ENCODE results near the gene CMSS1. TPM values are rescaled to one million over a fixed set of nuclear protein-coding genes. Genes with fewer than 3 reads are reported as not detected.

Gene CMSS1
- total RNA-seq, 1 experiment from 2014 or later: 70.6 TPM

GRCh38 chr3:100046986-100047385 is 229.3 kb downstream of the CMSS1 start:
- peaks cover 23% of the 10 kb centered on the region for H3K4me1 Mint-ChIP-seq
- POLR2A ChIA-PET: no interaction called here

More at GRCh38 chr3:100046986-100047385, 229.3 kb downstream of the CMSS1 start:
- DNase-seq (ENCODE audit: low spot score) (no peak), ATAC-seq (no peak)
- Mint-ChIP-seq H3K27ac (no peak overlapping the region), H3K36me3 (no peaks in the 10 kb centered on the region), H3K4me3 (no peak overlapping the region), H3K9me3 (no peaks in the 10 kb centered on the region), H3K27me3 (ENCODE audit: low read depth) (no peaks in the 10 kb centered on the region)
- TF ChIP-seq ZNF281 (CRISPR knock-in tag; IDR thresholded peaks at IDR 0.05): no peak
- TF ChIP-seq, protein P1, sequence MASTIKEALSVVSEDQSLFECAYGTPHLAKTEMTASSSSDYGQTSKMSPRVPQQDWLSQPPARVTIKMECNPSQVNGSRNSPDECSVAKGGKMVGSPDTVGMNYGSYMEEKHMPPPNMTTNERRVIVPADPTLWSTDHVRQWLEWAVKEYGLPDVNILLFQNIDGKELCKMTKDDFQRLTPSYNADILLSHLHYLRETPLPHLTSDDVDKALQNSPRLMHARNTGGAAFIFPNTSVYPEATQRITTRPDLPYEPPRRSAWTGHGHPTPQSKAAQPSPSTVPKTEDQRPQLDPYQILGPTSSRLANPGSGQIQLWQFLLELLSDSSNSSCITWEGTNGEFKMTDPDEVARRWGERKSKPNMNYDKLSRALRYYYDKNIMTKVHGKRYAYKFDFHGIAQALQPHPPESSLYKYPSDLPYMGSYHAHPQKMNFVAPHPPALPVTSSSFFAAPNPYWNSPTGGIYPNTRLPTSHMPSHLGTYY (CRISPR knock-in tag; IDR thresholded peaks at IDR 0.05): no peak
- TF ChIP-seq SMAD3 (CRISPR knock-in tag; IDR thresholded peaks at IDR 0.05; ENCODE audit: borderline replicate concordance): no peak
- no peak for TF ChIP-seq CBFB (CRISPR knock-in tag; IDR thresholded peaks at IDR 0.05; ENCODE audit: low read depth)
- no peak for TF ChIP-seq ESRRA (CRISPR knock-in tag; IDR thresholded peaks at IDR 0.05; ENCODE audit: borderline replicate concordance)
- TF ChIP-seq, protein P2, sequence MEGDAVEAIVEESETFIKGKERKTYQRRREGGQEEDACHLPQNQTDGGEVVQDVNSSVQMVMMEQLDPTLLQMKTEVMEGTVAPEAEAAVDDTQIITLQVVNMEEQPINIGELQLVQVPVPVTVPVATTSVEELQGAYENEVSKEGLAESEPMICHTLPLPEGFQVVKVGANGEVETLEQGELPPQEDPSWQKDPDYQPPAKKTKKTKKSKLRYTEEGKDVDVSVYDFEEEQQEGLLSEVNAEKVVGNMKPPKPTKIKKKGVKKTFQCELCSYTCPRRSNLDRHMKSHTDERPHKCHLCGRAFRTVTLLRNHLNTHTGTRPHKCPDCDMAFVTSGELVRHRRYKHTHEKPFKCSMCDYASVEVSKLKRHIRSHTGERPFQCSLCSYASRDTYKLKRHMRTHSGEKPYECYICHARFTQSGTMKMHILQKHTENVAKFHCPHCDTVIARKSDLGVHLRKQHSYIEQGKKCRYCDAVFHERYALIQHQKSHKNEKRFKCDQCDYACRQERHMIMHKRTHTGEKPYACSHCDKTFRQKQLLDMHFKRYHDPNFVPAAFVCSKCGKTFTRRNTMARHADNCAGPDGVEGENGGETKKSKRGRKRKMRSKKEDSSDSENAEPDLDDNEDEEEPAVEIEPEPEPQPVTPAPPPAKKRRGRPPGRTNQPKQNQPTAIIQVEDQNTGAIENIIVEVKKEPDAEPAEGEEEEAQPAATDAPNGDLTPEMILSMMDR (IDR thresholded peaks at IDR 0.05): no peak
- TF ChIP-seq NR1H2 (CRISPR knock-in tag; IDR thresholded peaks at IDR 0.05): no peak
- no peak for TF ChIP-seq TEAD1 (CRISPR knock-in tag; IDR thresholded peaks at IDR 0.05)
- TF ChIP-seq, protein P3, sequence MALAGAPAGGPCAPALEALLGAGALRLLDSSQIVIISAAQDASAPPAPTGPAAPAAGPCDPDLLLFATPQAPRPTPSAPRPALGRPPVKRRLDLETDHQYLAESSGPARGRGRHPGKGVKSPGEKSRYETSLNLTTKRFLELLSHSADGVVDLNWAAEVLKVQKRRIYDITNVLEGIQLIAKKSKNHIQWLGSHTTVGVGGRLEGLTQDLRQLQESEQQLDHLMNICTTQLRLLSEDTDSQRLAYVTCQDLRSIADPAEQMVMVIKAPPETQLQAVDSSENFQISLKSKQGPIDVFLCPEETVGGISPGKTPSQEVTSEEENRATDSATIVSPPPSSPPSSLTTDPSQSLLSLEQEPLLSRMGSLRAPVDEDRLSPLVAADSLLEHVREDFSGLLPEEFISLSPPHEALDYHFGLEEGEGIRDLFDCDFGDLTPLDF (CRISPR knock-in tag; IDR thresholded peaks at IDR 0.05): no peak
- no peak for TF ChIP-seq KAT7 (CRISPR knock-in tag; IDR thresholded peaks at IDR 0.05; ENCODE audit: borderline replicate concordance)
- no peak for TF ChIP-seq ETV6 (CRISPR knock-in tag; IDR thresholded peaks at IDR 0.05)
- TF ChIP-seq, protein P4, sequence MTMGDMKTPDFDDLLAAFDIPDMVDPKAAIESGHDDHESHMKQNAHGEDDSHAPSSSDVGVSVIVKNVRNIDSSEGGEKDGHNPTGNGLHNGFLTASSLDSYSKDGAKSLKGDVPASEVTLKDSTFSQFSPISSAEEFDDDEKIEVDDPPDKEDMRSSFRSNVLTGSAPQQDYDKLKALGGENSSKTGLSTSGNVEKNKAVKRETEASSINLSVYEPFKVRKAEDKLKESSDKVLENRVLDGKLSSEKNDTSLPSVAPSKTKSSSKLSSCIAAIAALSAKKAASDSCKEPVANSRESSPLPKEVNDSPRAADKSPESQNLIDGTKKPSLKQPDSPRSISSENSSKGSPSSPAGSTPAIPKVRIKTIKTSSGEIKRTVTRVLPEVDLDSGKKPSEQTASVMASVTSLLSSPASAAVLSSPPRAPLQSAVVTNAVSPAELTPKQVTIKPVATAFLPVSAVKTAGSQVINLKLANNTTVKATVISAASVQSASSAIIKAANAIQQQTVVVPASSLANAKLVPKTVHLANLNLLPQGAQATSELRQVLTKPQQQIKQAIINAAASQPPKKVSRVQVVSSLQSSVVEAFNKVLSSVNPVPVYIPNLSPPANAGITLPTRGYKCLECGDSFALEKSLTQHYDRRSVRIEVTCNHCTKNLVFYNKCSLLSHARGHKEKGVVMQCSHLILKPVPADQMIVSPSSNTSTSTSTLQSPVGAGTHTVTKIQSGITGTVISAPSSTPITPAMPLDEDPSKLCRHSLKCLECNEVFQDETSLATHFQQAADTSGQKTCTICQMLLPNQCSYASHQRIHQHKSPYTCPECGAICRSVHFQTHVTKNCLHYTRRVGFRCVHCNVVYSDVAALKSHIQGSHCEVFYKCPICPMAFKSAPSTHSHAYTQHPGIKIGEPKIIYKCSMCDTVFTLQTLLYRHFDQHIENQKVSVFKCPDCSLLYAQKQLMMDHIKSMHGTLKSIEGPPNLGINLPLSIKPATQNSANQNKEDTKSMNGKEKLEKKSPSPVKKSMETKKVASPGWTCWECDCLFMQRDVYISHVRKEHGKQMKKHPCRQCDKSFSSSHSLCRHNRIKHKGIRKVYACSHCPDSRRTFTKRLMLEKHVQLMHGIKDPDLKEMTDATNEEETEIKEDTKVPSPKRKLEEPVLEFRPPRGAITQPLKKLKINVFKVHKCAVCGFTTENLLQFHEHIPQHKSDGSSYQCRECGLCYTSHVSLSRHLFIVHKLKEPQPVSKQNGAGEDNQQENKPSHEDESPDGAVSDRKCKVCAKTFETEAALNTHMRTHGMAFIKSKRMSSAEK (CRISPR knock-in tag; IDR thresholded peaks at IDR 0.05; ENCODE audit: borderline replicate concordance): no peak
- no peak for TF ChIP-seq ATF3 (CRISPR knock-in tag; conservative IDR thresholded peaks at IDR 0.05)
- CTCF ChIA-PET: interaction anchor here (1.3 to 1.8 kb wide), 3 partner anchors 22 to 207 kb away, joined by 4 to 7 read pairs (median 5); no protein-coding TSS in a partner anchor
